GM21737 (cell line): ENCODE measurements around the gene MEGF11.
A peak's percentile ranks its signal among the peaks of the same experiment; 100 is the strongest.

Experiments
- ATAC-seq: cut with Tn5 transposase; IDR thresholded peaks from one replicate; pipeline ENCODE4 v1.9.1; 2021; ENCODE audit warnings: mild to moderate bottlenecking, moderate library complexity; ENCODE audit not compliant: unreplicated experiment

MEGF11 gene

GRCh38 chr15:65927545-65927944 is 326.0 kb downstream of the MEGF11 start:
- ATAC-seq, result no peak

- ATAC-seq, result peak; percentile 43
Measured at GRCh38 chr15:65926899-65927298, 326.7 kb downstream of the MEGF11 start.

- no peak for ATAC-seq
Measured at GRCh38 chr15:65926459-65926858, 327.1 kb downstream of the MEGF11 start.

- ATAC-seq, result no peak
Measured at GRCh38 chr15:65925338-65925737, 328.2 kb downstream of the MEGF11 start.

GRCh38 chr15:65924004-65924403 is 329.5 kb downstream of the MEGF11 start:
- ATAC-seq, result no peak

GRCh38 chr15:65923264-65923663 is 330.3 kb downstream of the MEGF11 start:
- ATAC-seq, result no peak

GRCh38 chr15:65922621-65923020 is 330.9 kb downstream of the MEGF11 start:
- no peak for ATAC-seq

- no peak for ATAC-seq
Measured at GRCh38 chr15:65921780-65922179, 331.8 kb downstream of the MEGF11 start.

GRCh38 chr15:65920825-65921309 is 332.7 kb downstream of the MEGF11 start:
- ATAC-seq, result no peak

GRCh38 chr15:65920121-65920520 is 333.4 kb downstream of the MEGF11 start:
- no peak for ATAC-seq

GRCh38 chr15:65919353-65919752 is 334.2 kb downstream of the MEGF11 start:
- ATAC-seq, result no peak

- ATAC-seq, result no peak
Measured at GRCh38 chr15:65918945-65919344, 334.6 kb downstream of the MEGF11 start.

GRCh38 chr15:65918357-65918920 is 335.1 kb downstream of the MEGF11 start:
- ATAC-seq, result no peak

- ATAC-seq, result no peak
Measured at GRCh38 chr15:65917936-65918335, 335.6 kb downstream of the MEGF11 start.

GRCh38 chr15:65917407-65917756 is 336.2 kb downstream of the MEGF11 start:
- no peak for ATAC-seq

- peak; percentile 39 for ATAC-seq
Measured at GRCh38 chr15:65916664-65917406, 336.7 kb downstream of the MEGF11 start.

GRCh38 chr15:65916041-65916663 is 337.4 kb downstream of the MEGF11 start:
- no peak for ATAC-seq

GRCh38 chr15:65914981-65915925 is 338.3 kb downstream of the MEGF11 start:
- no peak for ATAC-seq

GRCh38 chr15:65914386-65914785 is 339.2 kb downstream of the MEGF11 start:
- no peak for ATAC-seq

GRCh38 chr15:65913631-65914199 is 339.8 kb downstream of the MEGF11 start:
- no peak for ATAC-seq

GRCh38 chr15:65912235-65912634 is 341.3 kb downstream of the MEGF11 start:
- ATAC-seq, result no peak
